B cell (primary cell): ENCODE data around the gene COX8C. TPM values are rescaled to one million over a fixed set of nuclear protein-coding genes. Genes with fewer than 3 reads are reported as not detected.

Experiments used
- ATAC-seq: fragments of 200-7000 bp; cut with Tn5 transposase; one replicate; pipeline ENCODE4 v1.10.0; 2021; ENCODE audit warnings: low read depth, mild to moderate bottlenecking, moderate number of reproducible peaks, moderate library complexity
- CTCF ChIA-PET: fragments of 350-600 bp; sonication (Branson Sonifier 250); formaldehyde crosslinking; loops from one replicate; lab custom pipeline; 2021; ENCODE audit warnings: antibody characterized with exemption, inconsistent platforms; lab: Charles Lee
- POLR2A ChIA-PET: fragments of 350-600 bp; sonication (Branson Sonifier 250); formaldehyde crosslinking; loops from one replicate; lab custom pipeline; 2021; ENCODE audit warnings: antibody characterized with exemption; lab: Charles Lee
- DNase-seq: peaks from one replicate; pipeline ENCODE4 v3.0.0; 2013
- H2AFZ ChIP-seq: 2 replicates; pipeline ENCODE4 v1.6.1; 2012; ENCODE audit warnings: mild to moderate bottlenecking, low read depth, low read length; ENCODE audit not compliant: insufficient read depth, poor library complexity, severe bottlenecking
- H3K27ac ChIP-seq, 2 donors: 1 replicate in 1 of 2; 2 replicates in 1 of 2; pipeline ENCODE4 v1.5.1; 2012 to 2013; ENCODE audit warnings: low read length in 2 of 2, mild to moderate bottlenecking in 2 of 2, moderate library complexity in 1 of 2
- H3K27me3 ChIP-seq, 4 experiments: fragments of 200-600 bp in 1 of 4; sonication (generic) in 1 of 4; replicated peaks in 1 of 4; 1 replicate in 2 of 4; 2 replicates in 2 of 4; pipeline versions ENCODE4 v1.6.1 to v1.7.0; 2013 to 2016; ENCODE audit warnings: low read length in 3 of 4, mild to moderate bottlenecking in 2 of 4, mixed read lengths in 1 of 4, moderate library complexity in 1 of 4; ENCODE audit not compliant: insufficient read depth in 4 of 4, control insufficient read depth in 3 of 4; ENCODE audit errors: control extremely low read depth in 1 of 4
- H3K36me3 ChIP-seq, 2 experiments: replicated peaks in 1 of 2; 1 replicate in 1 of 2; 2 replicates in 1 of 2; pipeline versions ENCODE4 v1.6.1 to v1.7.1; 2013; ENCODE audit warnings: low read length in 1 of 2; ENCODE audit not compliant: insufficient read depth in 2 of 2, control insufficient read depth in 1 of 2; ENCODE audit errors: control extremely low read depth in 1 of 2, extremely low read depth in 1 of 2
- H3K4me1 ChIP-seq, 2 donors: fragments of 200-600 bp in 1 of 2; sonication (generic) in 1 of 2; 1 replicate in 1 of 2; 2 replicates in 1 of 2; pipeline versions ENCODE4 v1.5.1 to v1.6.1; 2013 to 2017; ENCODE audit warnings: low read length in 2 of 2; ENCODE audit not compliant: control insufficient read depth in 2 of 2, insufficient read depth in 2 of 2
- H3K4me2 ChIP-seq: replicated peaks from 2 replicates; pipeline ENCODE3; 2012; ENCODE audit warnings: mild to moderate bottlenecking, low read depth, low read length; ENCODE audit not compliant: poor library complexity, severe bottlenecking
- H3K4me3 ChIP-seq, 5 experiments: fragments of 200-600 bp in 1 of 5; sonication (generic) in 1 of 5; 1 replicate in 3 of 5; 2 replicates in 2 of 5; pipeline versions ENCODE4 v1.5.1 to v1.7.0; 2011 to 2016; ENCODE audit warnings: low read length in 4 of 5, mild to moderate bottlenecking in 4 of 5, low read depth in 2 of 5, control low read depth in 1 of 5, moderate library complexity in 1 of 5; ENCODE audit not compliant: insufficient read depth in 1 of 5; ENCODE audit errors: control extremely low read depth in 1 of 5, extremely low read depth in 1 of 5
- H3K79me2 ChIP-seq: fragments of 200-600 bp; sonication (generic); one replicate; pipeline ENCODE4 v1.6.0; 2016; ENCODE audit warnings: low read length; ENCODE audit not compliant: control insufficient read depth, insufficient read depth
- H3K9ac ChIP-seq: fragments of 200-600 bp; sonication (generic); 2 replicates; pipeline ENCODE4 v1.6.1; 2017; ENCODE audit warnings: mild to moderate bottlenecking, low read length, moderate library complexity
- H3K9me3 ChIP-seq, 3 donors: one replicate each; pipeline versions ENCODE4 v1.6.1 to v1.7.1; 2013; ENCODE audit warnings: low read length in 2 of 3; ENCODE audit not compliant: control insufficient read depth in 2 of 3, insufficient read depth in 1 of 3; ENCODE audit errors: control extremely low read depth in 1 of 3
- H4K20me1 ChIP-seq: 2 replicates; pipeline ENCODE4 v1.6.0; 2012; ENCODE audit warnings: mild to moderate bottlenecking, low read length; ENCODE audit not compliant: insufficient read depth, control insufficient read depth, poor library complexity, severe bottlenecking
- H3K27ac Mint-ChIP-seq: one replicate; pipeline ENCODE4 v1.8.0; 2021; ENCODE audit warnings: mixed read lengths
- H3K27me3 Mint-ChIP-seq: one replicate; pipeline ENCODE4 v1.8.0; 2021; ENCODE audit warnings: mixed read lengths
- H3K4me1 Mint-ChIP-seq: one replicate; pipeline ENCODE4 v1.8.0; 2021; ENCODE audit warnings: mixed read lengths
- H3K4me3 Mint-ChIP-seq: one replicate; pipeline ENCODE4 v1.8.0; 2021; ENCODE audit warnings: mixed read lengths
- H3K9me3 Mint-ChIP-seq: one replicate; pipeline ENCODE4 v1.8.0; 2022; ENCODE audit warnings: mixed read lengths; ENCODE audit not compliant: insufficient read depth
- CTCF ChIP-seq: fragments of 200-600 bp; IDR thresholded peaks from one replicate; pipeline ENCODE4 v1.8.0; 2022; ENCODE audit warnings: antibody characterized with exemption, mild to moderate bottlenecking
- EZH2 ChIP-seq: IDR thresholded peaks from 2 replicates; pipeline ENCODE4 v1.6.1; 2012; ENCODE audit warnings: borderline replicate concordance, low read depth, mild to moderate bottlenecking, moderate library complexity, low read length; ENCODE audit not compliant: insufficient read depth, poor library complexity, severe bottlenecking
- WGBS: methylation state at CpG from one replicate; pipeline ENCODE4 v1.1.5; 2013; ENCODE audit warnings: missing lambda C conversion rate; ENCODE audit not compliant: insufficient coverage; 5-methylcytosine and 5-hydroxymethylcytosine counted together
- intact Hi-C: fragments of 100-400 bp; cut with micrococcal nuclease; formaldehyde crosslinking; loops from one replicate; pipeline ENCODE4 v1.10.0; 2022
- polyA plus RNA-seq: library from polyadenylated mRNA; depleted of rRNA; stranded (reverse); fragments of >200 nt; gene quantifications from 2 replicates; pipeline ENCODE4 v1.2.3, GENCODE V29; 2012
- total RNA-seq, 2 donors: library from RNA; stranded (reverse); fragments of 120-200 nt in 1 of 2; gene quantifications; 1 replicate in 1 of 2; 2 replicates in 1 of 2; pipeline versions ENCODE4 v1.2.3 to v1.2.4, GENCODE V29; 2013 to 2022

Gene COX8C
- total and polyA plus RNA-seq, 2 donors (not counting 1 experiment from before 2014, with no cell fraction given): not detected

DNA sequence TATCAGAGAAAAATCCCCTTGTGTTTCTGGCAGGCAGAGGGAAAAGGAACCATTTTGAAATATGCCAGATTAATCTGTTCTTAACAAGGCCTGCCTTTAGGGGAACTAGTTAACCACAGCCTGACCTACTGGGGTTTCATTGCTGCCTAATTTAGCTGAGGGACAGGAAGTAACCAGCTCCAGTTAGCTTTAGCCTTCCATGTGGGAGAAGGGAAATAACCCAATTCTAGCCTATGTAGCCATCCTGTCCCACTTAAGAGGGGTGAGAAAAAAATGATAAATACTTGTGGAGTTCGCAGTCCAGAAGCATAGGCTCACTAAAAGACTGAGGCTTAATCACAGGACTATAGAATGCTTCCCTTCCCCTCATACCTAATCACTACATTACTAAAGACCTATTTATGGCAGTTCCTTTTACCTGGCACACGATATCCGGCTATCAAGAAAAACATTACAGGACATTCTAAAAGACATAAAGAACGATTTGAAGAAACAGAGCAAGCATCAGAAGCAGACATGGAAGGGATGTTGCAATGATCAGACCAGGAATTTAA is 22.8 kb downstream of the COX8C start:
- peaks cover 0 to 14% (median 8%) of the 10 kb centered on the region in 3 donors for H3K9me3 ChIP-seq
- peak overlapping the region; percentile 38 for H3K4me3 Mint-ChIP-seq
- peaks cover 6% of the 10 kb centered on the region for H3K9me3 Mint-ChIP-seq
- intact Hi-C loops: loop anchor here (10.0 kb wide), 1 partner anchor 165 kb away; the partner anchor contains the start of genes GON7 and UBR7
- ChIA-PET POLR2A (interaction anchor here (0.7 kb wide), 1 partner anchor 558 kb away, joined by 3 read pairs; no protein-coding TSS in a partner anchor), CTCF (interaction anchor here (1.0 kb wide), 1 partner anchor 13 kb away, joined by 3 read pairs; no protein-coding TSS in a partner anchor)
- H3K27ac Mint-ChIP-seq: peak overlapping the region; percentile 78
- H3K4me2 ChIP-seq: peak overlapping the region; percentile 56
- H3K36me3 ChIP-seq: no peaks in the 10 kb centered on the region
- DNase-seq (peak; percentile 74), ATAC-seq (peak; percentile 88)
- peak overlapping the region; percentile 25 for H3K9ac ChIP-seq
- peak overlapping the region; percentile 77 for H2AFZ ChIP-seq
- no peaks in the 10 kb centered on the region for H3K27me3 Mint-ChIP-seq
- no peaks in the 10 kb centered on the region for H3K79me2 ChIP-seq
- peaks cover 22 to 25% of the 10 kb centered on the region in 2 donors for H3K4me1 ChIP-seq
- peak overlapping the region in 1 of 5 experiments; percentile 12 for H3K4me3 ChIP-seq
- H4K20me1 ChIP-seq: no peaks in the 10 kb centered on the region
- peak overlapping the region; percentile 83 to 89 for H3K27ac ChIP-seq
- no peaks in the 10 kb centered on the region for H3K27me3 ChIP-seq
- no peak for TF ChIP-seq EZH2
- TF ChIP-seq CTCF: no peak
- WGBS: no CpG with 5 or more reads among the region's 4 CpGs
- peaks cover 40% of the 10 kb centered on the region for H3K4me1 Mint-ChIP-seq

GRCh38 chr14:93375673-93376156 is 28.7 kb downstream of the COX8C start:
- H3K9me3 Mint-ChIP-seq: peaks cover 6% of the 10 kb centered on the region
- H3K27ac Mint-ChIP-seq: peak overlapping the region; percentile 88
- no peak for TF ChIP-seq CTCF
- ATAC-seq (peak; percentile 98), DNase-seq (peak; percentile 88)
- ChIA-PET CTCF (interaction anchor here (0.9 kb wide), 1 partner anchor 58 kb away, joined by 3 read pairs; no protein-coding TSS in a partner anchor), POLR2A (no interaction called here)
- WGBS: 21% methylated on average over 2 of the region's 6 CpGs
- intact Hi-C loops: loop anchor here (1.0 to 10.0 kb wide), 2 partner anchors 42 to 171 kb away; partner anchors contain the start of genes BTBD7, GON7 and UBR7
- Histone ChIP-seq H3K4me3 (no peak overlapping the region), H3K9ac (no peak overlapping the region), H3K79me2 (no peaks in the 10 kb centered on the region), H3K36me3 (no peaks in the 10 kb centered on the region), H3K4me1 (peaks cover 18 to 20% of the 10 kb centered on the region in 2 donors), H3K27ac (peak overlapping the region; percentile 66 to 75), H3K9me3 (peaks cover 0 to 20% (median 8%) of the 10 kb centered on the region in 3 donors), H3K4me2 (peak overlapping the region; percentile 40), H3K27me3 (no peaks in the 10 kb centered on the region), H4K20me1 (no peaks in the 10 kb centered on the region), H2AFZ (no peak overlapping the region)
- H3K4me1 Mint-ChIP-seq: peaks cover 43% of the 10 kb centered on the region
- no peaks in the 10 kb centered on the region for H3K27me3 Mint-ChIP-seq
- H3K4me3 Mint-ChIP-seq: peak overlapping the region; percentile 52
